ENCODE measurements around the gene ZNF710.

ZNF710 gene

DNA sequence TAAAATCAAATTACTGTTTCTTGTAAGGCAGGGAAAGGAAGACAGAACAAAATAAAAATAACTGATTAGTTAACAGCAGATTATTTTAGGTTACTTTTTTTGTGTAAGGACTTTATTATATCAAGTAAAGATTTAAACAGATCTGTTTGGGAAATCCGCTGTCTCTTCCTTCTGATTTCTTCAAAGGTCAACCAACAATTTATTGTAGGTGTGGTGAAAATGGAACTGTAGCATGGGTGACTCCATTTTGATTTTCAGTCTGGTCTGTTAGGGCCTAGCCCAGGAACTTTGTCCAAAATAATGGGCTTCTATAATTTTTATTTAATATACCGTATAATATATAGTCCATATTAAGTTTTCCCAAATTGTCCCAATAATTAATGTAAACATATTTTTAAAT lies 114.7 kb downstream of the ZNF710 start:
- Histone ChIP-seq H3K9me2 (replicated peaks; ENCODE audit: control insufficient read depth, low read length) (no peaks in the 10 kb centered on the region), H3K4me3 (ENCODE audit: low read length) (no peak overlapping the region), H3K27ac (ENCODE audit: low read depth, low read length) (no peak overlapping the region), H3K79me2 (ENCODE audit: control insufficient read depth, low read length) (no peaks in the 10 kb centered on the region), H4K20me1 (ENCODE audit: control insufficient read depth, insufficient read depth, low read depth, low read length) (no peaks in the 10 kb centered on the region), H3K27me3 (ENCODE audit: control insufficient read depth, low read length) (no peaks in the 10 kb centered on the region), H3K36me3 (ENCODE audit: control insufficient read depth, low read length) (no peaks in the 10 kb centered on the region), H3F3A (ENCODE audit: control insufficient read depth, insufficient read depth) (no peaks in the 10 kb centered on the region), H3K4me1 (ENCODE audit: control insufficient read depth, low read length) (no peaks in the 10 kb centered on the region), H3K4me2 (ENCODE audit: low read length) (no peak overlapping the region), H3K9me3 (ENCODE audit: control insufficient read depth, insufficient read depth, low read length) (peaks cover 10% of the 10 kb centered on the region)
- TF ChIP-seq EZH2phosphoT487 (IDR thresholded peaks at IDR 0.05; ENCODE audit: borderline replicate concordance, low read length) (no peak), CTCF (IDR thresholded peaks at IDR 0.05; ENCODE audit: low read depth, low read length, poor library complexity, severe bottlenecking) (no peak)

- Histone ChIP-seq H4K20me1 (ENCODE audit: control insufficient read depth, insufficient read depth, low read depth, low read length) (no peaks in the 10 kb centered on the region), H3K36me3 (ENCODE audit: control insufficient read depth, low read length) (no peaks in the 10 kb centered on the region), H3K27me3 (ENCODE audit: control insufficient read depth, low read length) (no peaks in the 10 kb centered on the region), H3K9me2 (replicated peaks; ENCODE audit: control insufficient read depth, low read length) (no peaks in the 10 kb centered on the region), H3K4me1 (ENCODE audit: control insufficient read depth, low read length) (no peaks in the 10 kb centered on the region), H3K4me2 (ENCODE audit: low read length) (no peak overlapping the region), H3K79me2 (ENCODE audit: control insufficient read depth, low read length) (no peaks in the 10 kb centered on the region), H3K27ac (ENCODE audit: low read depth, low read length) (no peak overlapping the region), H3K9me3 (ENCODE audit: control insufficient read depth, insufficient read depth, low read length) (peaks cover 7% of the 10 kb centered on the region; the same call in 1 of the 2 replicates), H3K4me3 (ENCODE audit: low read length) (no peak overlapping the region), H3F3A (ENCODE audit: control insufficient read depth, insufficient read depth) (no peaks in the 10 kb centered on the region)
- TF ChIP-seq CTCF (IDR thresholded peaks at IDR 0.05; ENCODE audit: low read depth, low read length, poor library complexity, severe bottlenecking) (no peak), EZH2phosphoT487 (IDR thresholded peaks at IDR 0.05; ENCODE audit: borderline replicate concordance, low read length) (no peak)
Observed at GRCh38 chr15:90119367-90119766, 118.2 kb downstream of the ZNF710 start.

- Histone ChIP-seq H3K4me3 (ENCODE audit: low read length) (no peak overlapping the region), H3K4me1 (ENCODE audit: control insufficient read depth, low read length) (no peaks in the 10 kb centered on the region), H3K27me3 (ENCODE audit: control insufficient read depth, low read length) (no peaks in the 10 kb centered on the region), H4K20me1 (ENCODE audit: control insufficient read depth, insufficient read depth, low read depth, low read length) (no peaks in the 10 kb centered on the region), H3K27ac (ENCODE audit: low read depth, low read length) (no peak overlapping the region), H3K9me3 (ENCODE audit: control insufficient read depth, insufficient read depth, low read length) (no peaks in the 10 kb centered on the region), H3F3A (ENCODE audit: control insufficient read depth, insufficient read depth) (no peaks in the 10 kb centered on the region), H3K4me2 (ENCODE audit: low read length) (no peak overlapping the region), H3K9me2 (replicated peaks; ENCODE audit: control insufficient read depth, low read length) (no peaks in the 10 kb centered on the region), H3K79me2 (ENCODE audit: control insufficient read depth, low read length) (no peaks in the 10 kb centered on the region), H3K36me3 (ENCODE audit: control insufficient read depth, low read length) (no peaks in the 10 kb centered on the region)
- TF ChIP-seq CTCF (IDR thresholded peaks at IDR 0.05; ENCODE audit: low read depth, low read length, poor library complexity, severe bottlenecking): no peak
- no peak for TF ChIP-seq EZH2phosphoT487 (IDR thresholded peaks at IDR 0.05; ENCODE audit: borderline replicate concordance, low read length)
Observed at GRCh38 chr15:90121086-90121485, 120.0 kb downstream of the ZNF710 start.

- TF ChIP-seq EZH2phosphoT487 (IDR thresholded peaks at IDR 0.05; ENCODE audit: borderline replicate concordance, low read length) (no peak), CTCF (IDR thresholded peaks at IDR 0.05; ENCODE audit: low read depth, low read length, poor library complexity, severe bottlenecking) (no peak)
- H3K4me1 ChIP-seq (ENCODE audit: control insufficient read depth, low read length): no peaks in the 10 kb centered on the region
- H3K79me2 ChIP-seq (ENCODE audit: control insufficient read depth, low read length): no peaks in the 10 kb centered on the region
- H3K27ac ChIP-seq (ENCODE audit: low read depth, low read length): no peak overlapping the region
- H3F3A ChIP-seq (ENCODE audit: control insufficient read depth, insufficient read depth): no peaks in the 10 kb centered on the region
- H4K20me1 ChIP-seq (ENCODE audit: control insufficient read depth, insufficient read depth, low read depth, low read length): no peaks in the 10 kb centered on the region
- H3K9me3 ChIP-seq (ENCODE audit: control insufficient read depth, insufficient read depth, low read length): no peaks in the 10 kb centered on the region
- no peak overlapping the region for H3K4me3 ChIP-seq (ENCODE audit: low read length)
- H3K36me3 ChIP-seq (ENCODE audit: control insufficient read depth, low read length): no peaks in the 10 kb centered on the region
- H3K9me2 ChIP-seq (replicated peaks; ENCODE audit: control insufficient read depth, low read length): no peaks in the 10 kb centered on the region
- no peak overlapping the region for H3K4me2 ChIP-seq (ENCODE audit: low read length)
- no peaks in the 10 kb centered on the region for H3K27me3 ChIP-seq (ENCODE audit: control insufficient read depth, low read length)
Observed at GRCh38 chr15:90124507-90124906, 123.4 kb downstream of the ZNF710 start.
